Panc1 (cell line): ENCODE measurements around the gene UFSP2. TPM values are rescaled to one million over a fixed set of nuclear protein-coding genes. Genes with fewer than 3 reads are reported as not detected.

Source experiments
- ATAC-seq: fragments of 200-7000 bp; cut with Tn5 transposase; 2 replicates; pipeline ENCODE4 v1.9.1; 2020; ENCODE audit warnings: mild to moderate bottlenecking, moderate library complexity
- BruUV-seq: library from RNA; stranded (reverse); fragments of 400-500 nt; replicated peaks from 2 replicates; lab custom pipeline; 2021; lab: Mats Ljungman, UMichigan
- CTCF ChIA-PET: fragments of 300-600 bp; sonication (Branson Sonifier 250); formaldehyde crosslinking; loops from one replicate; lab custom pipeline; 2022; ENCODE audit warnings: antibody characterized with exemption; lab: Charles Lee
- POLR2A ChIA-PET: fragments of 300-600 bp; sonication (Branson Sonifier 250); formaldehyde crosslinking; loops from one replicate; lab custom pipeline; 2022; ENCODE audit warnings: antibody characterized with exemption; lab: Charles Lee
- DNase-seq: peaks from one replicate; pipeline ENCODE4 v3.0.0-alpha.2; 2010; ENCODE audit warnings: low read depth, low spot score
- H3K27ac ChIP-seq: 2 replicates; pipeline ENCODE4 v1.5.1; 2011; ENCODE audit warnings: mild to moderate bottlenecking, low read length, inconsistent platforms
- H3K27me3 ChIP-seq: fragments of 200-500 bp; sonication (Bioruptor generic); 2 replicates; pipeline ENCODE4 v1.6.0; 2014; ENCODE audit warnings: low read length, inconsistent platforms; ENCODE audit not compliant: control insufficient read depth, insufficient read depth
- H3K36me3 ChIP-seq: fragments of 200-500 bp; sonication (Bioruptor generic); 2 replicates; pipeline ENCODE4 v1.5.1; 2014; ENCODE audit warnings: inconsistent platforms, mild to moderate bottlenecking, low read length, moderate library complexity; ENCODE audit not compliant: control insufficient read depth, insufficient read depth
- H3K4me1 ChIP-seq: 2 replicates; pipeline ENCODE4 v1.5.1; 2011; ENCODE audit warnings: inconsistent platforms, mild to moderate bottlenecking, low read length, moderate library complexity; ENCODE audit not compliant: control insufficient read depth, insufficient read depth
- H3K4me3 ChIP-seq, 2 experiments: 2 replicates each; pipeline ENCODE4 v1.5.1; 2011 to 2012; ENCODE audit warnings: low read depth in 2 of 2, low read length in 2 of 2, mild to moderate bottlenecking in 2 of 2, inconsistent platforms in 1 of 2, moderate library complexity in 1 of 2
- H3K9me3 ChIP-seq: fragments of 200-500 bp; sonication (Bioruptor generic); 2 replicates; pipeline ENCODE4 v1.5.1; 2014; ENCODE audit warnings: low read depth, mild to moderate bottlenecking, inconsistent platforms, low read length, moderate library complexity; ENCODE audit not compliant: control insufficient read depth, insufficient read depth
- CTCF ChIP-seq: fragments of 450-650 bp; IDR thresholded peaks from 2 replicates; pipeline ENCODE4 v1.5.1; 2017; ENCODE audit warnings: mild to moderate bottlenecking
- POLR2AphosphoS5 ChIP-seq: IDR thresholded peaks from 2 replicates; pipeline ENCODE4 v1.6.1; 2012; ENCODE audit warnings: mild to moderate bottlenecking, low read depth, low read length, moderate library complexity
- REST ChIP-seq, 2 experiments: IDR thresholded peaks; 2 replicates each; pipeline ENCODE4 v1.6.1; 2011 to 2012; ENCODE audit warnings: low read depth in 2 of 2, control low read depth in 1 of 2, low read length in 1 of 2, mild to moderate bottlenecking in 1 of 2, moderate library complexity in 1 of 2; ENCODE audit not compliant: insufficient read depth in 1 of 2
- SIN3A ChIP-seq: IDR thresholded peaks from 2 replicates; pipeline ENCODE4 v1.6.1; 2012; ENCODE audit warnings: low read depth, mild to moderate bottlenecking, low read length, moderate library complexity, borderline replicate concordance; ENCODE audit not compliant: insufficient read depth
- TCF7L2 ChIP-seq: IDR thresholded peaks from 2 replicates; pipeline ENCODE4 v1.6.1; 2011; ENCODE audit warnings: mild to moderate bottlenecking, low read depth, low read length, inconsistent platforms
- in situ Hi-C: cut with HindIII; loops from 2 replicates; pipeline ENCODE4 v1.10.0; 2016; ENCODE audit warnings: low sequenced_read_pairs, low pct_unique_long_range_greater_than_20kb
- intact Hi-C: fragments of 100-400 bp; cut with micrococcal nuclease; formaldehyde crosslinking; loops from one replicate; pipeline ENCODE4 v1.10.0; 2022; ENCODE audit not compliant: unreplicated experiment
- total RNA-seq: library from RNA; stranded (reverse); gene quantifications from one replicate; pipeline ENCODE4 v1.2.1, GENCODE V29; 2021; ENCODE audit not compliant: unreplicated experiment

The UFSP2 gene
- total RNA-seq, 1 experiment from 2014 or later: 17.0 TPM

- DNase-seq (no peak), ATAC-seq (peak; percentile 31)
- no TSS peak for BruUV-seq
- intact Hi-C loops: no loop called here
- peak within 1 kb of the TSS; percentile 77 for H3K27ac ChIP-seq
- no peaks in the 10 kb centered on the region; the same call in 1 of the 2 replicates for H3K36me3 ChIP-seq
- ChIA-PET CTCF (interaction anchor here (1.7 kb wide), 1 partner anchor 201 kb away, joined by 3 read pairs; no protein-coding TSS in a partner anchor), POLR2A (interaction anchor here (0.6 kb wide), 1 partner anchor 30 kb away, joined by 5 read pairs; no protein-coding TSS in a partner anchor)
- H3K9me3 ChIP-seq: no peaks in the 10 kb centered on the region
- peak within 1 kb of the TSS; percentile 68 to 78 for H3K4me3 ChIP-seq
- no peaks in the 10 kb centered on the region for H3K27me3 ChIP-seq
- in situ Hi-C loops: no loop called here
- TF ChIP-seq TCF7L2: no peak
- no peak for TF ChIP-seq CTCF
- TF ChIP-seq SIN3A: no peak; the same call in 1 of the 2 replicates
- TF ChIP-seq REST (IDR thresholded peaks at IDR 0.05; ENCODE audit: insufficient read depth in 1 of 2, low read depth in 2 of 2, low read length in 1 of 2): no peak
- no peaks in the 10 kb centered on the region for H3K4me1 ChIP-seq
Observed at GRCh38 chr4:185396724-185397385, 28.9 kb downstream of the UFSP2 start, which contains the start of gene ANKRD37. ANKRD37 (plus strand) TSS chr4:185396841; CDS start chr4:185396924, 83 bp downstream.

GRCh38 chr4:185395956-185396723, 29.6 kb downstream of the UFSP2 start:
- DNase-seq: peak; percentile 60
- no peaks in the 10 kb centered on the region; the same call in 1 of the 2 replicates for H3K36me3 ChIP-seq
- POLR2A ChIA-PET: interaction anchor here (0.6 kb wide), 1 partner anchor 30 kb away, joined by 5 read pairs; no protein-coding TSS in a partner anchor
- no peaks in the 10 kb centered on the region for H3K4me1 ChIP-seq
- CTCF ChIA-PET: interaction anchor here (1.7 kb wide), 1 partner anchor 202 kb away, joined by 3 read pairs; no protein-coding TSS in a partner anchor
- peak overlapping the region; percentile 68 to 78 for H3K4me3 ChIP-seq
- peak; percentile 97 for ATAC-seq
- intact Hi-C loops (no loop called here), in situ Hi-C loops (no loop called here)
- H3K27ac ChIP-seq: peak overlapping the region; percentile 77
- no peaks in the 10 kb centered on the region for H3K9me3 ChIP-seq
- no peaks in the 10 kb centered on the region for H3K27me3 ChIP-seq
- TF ChIP-seq TCF7L2: no peak
- TF ChIP-seq SIN3A: peak; percentile 89; the same call in 1 of the 2 replicates
- peak; percentile 53 to 58; a peak in 3 of 4 replicates for TF ChIP-seq REST (IDR thresholded peaks at IDR 0.05; ENCODE audit: insufficient read depth in 1 of 2, low read depth in 2 of 2, low read length in 1 of 2)
- peak; percentile 61; the same call in 1 of the 2 replicates for TF ChIP-seq POLR2AphosphoS5
- TF ChIP-seq CTCF: no peak
- no TSS peak for BruUV-seq
